Gastrocnemius medialis (tissue), 4 donors: ENCODE results near the gene CCDC187.

ENCODE experiments used
- CTCF ChIP-seq, 5 experiments: fragments of 450-650 bp in 3 of 5; fragments of 200-600 bp in 2 of 5; sonication (generic) in 2 of 5; IDR thresholded peaks in 4 of 5; conservative IDR thresholded peaks in 1 of 5; 1 replicate in 4 of 5; 2 replicates in 1 of 5; pipeline ENCODE4 v1.5.1; 2016 to 2019; ENCODE audit warnings: antibody characterized with exemption in 5 of 5, mild to moderate bottlenecking in 3 of 5, moderate library complexity in 3 of 5
- POLR2A ChIP-seq, 2 donors: fragments of 450-650 bp; IDR thresholded peaks; one replicate each; pipeline ENCODE4 v1.6.1; 2017; ENCODE audit warnings: antibody characterized with exemption in 2 of 2, mild to moderate bottlenecking in 2 of 2, moderate library complexity in 2 of 2

- no peak for TF ChIP-seq CTCF (IDR thresholded peaks at IDR 0.05 in 4 of 5, conservative IDR thresholded peaks at IDR 0.05 in 1 of 5)
- no peak for TF ChIP-seq POLR2A (IDR thresholded peaks at IDR 0.05)
These were observed 73.1 kb downstream of the CCDC187 start for GRCh38 chr9:136230773-136231172.
